Right atrium auricular region (tissue), 2 donors: ENCODE data around the gene CLASP2. TPM values are rescaled to one million over a fixed set of nuclear protein-coding genes. Genes with fewer than 3 reads are reported as not detected.

ENCODE experiments used
- DNase-seq: peaks from one replicate; pipeline ENCODE4 v3.0.0-alpha.2; 2019; ENCODE audit warnings: low spot score
- H3K27ac ChIP-seq, 2 donors: fragments of 200-600 bp; sonication (generic); 1 replicate in 1 of 2; 2 replicates in 1 of 2; pipeline ENCODE4 v1.5.1; 2016 to 2019
- H3K27me3 ChIP-seq, 2 donors: fragments of 200-600 bp; sonication (generic); one replicate each; pipeline versions ENCODE4 v1.5.1 to v1.6.0; 2017 to 2019
- H3K36me3 ChIP-seq: fragments of 200-600 bp; sonication (generic); one replicate; pipeline ENCODE4 v1.5.1; 2016
- H3K4me1 ChIP-seq, 2 donors: fragments of 200-600 bp; sonication (generic); one replicate each; pipeline versions ENCODE4 v1.5.1 to v1.6.0; 2017 to 2019
- H3K4me3 ChIP-seq, 2 donors: fragments of 200-600 bp; sonication (generic); 1 replicate in 1 of 2; 2 replicates in 1 of 2; pipeline ENCODE4 v1.5.1; 2017 to 2019; ENCODE audit warnings: mild to moderate bottlenecking in 1 of 2, moderate library complexity in 1 of 2
- H3K9me3 ChIP-seq, 2 donors: fragments of 200-600 bp; sonication (generic); one replicate each; pipeline ENCODE4 v1.5.1; 2019
- CTCF ChIP-seq, 2 donors: fragments of 200-600 bp; sonication (generic); IDR thresholded peaks; one replicate each; pipeline ENCODE4 v1.5.1; 2019; ENCODE audit warnings: antibody characterized with exemption in 2 of 2
- total RNA-seq, 2 donors: library from RNA; depleted of rRNA; stranded (reverse); fragments of >200 nt; gene quantifications; one replicate each; pipeline ENCODE4 v1.1.0, GENCODE V29; 2016

The CLASP2 gene
- total RNA-seq, 2 donors from 2014 or later = 32.3 to 71.8 TPM

GRCh38 chr3:33602829-33603228, 115.2 kb downstream of the CLASP2 start:
- DNase-seq = no peak
- no peak for TF ChIP-seq CTCF (IDR thresholded peaks at IDR 0.05)
- Histone ChIP-seq H3K27ac (no peak overlapping the region), H3K27me3 (no peaks in the 10 kb centered on the region), H3K4me3 (no peak overlapping the region), H3K36me3 (peaks cover 53% of the 10 kb centered on the region), H3K4me1 (no peaks in the 10 kb centered on the region), H3K9me3 (no peaks in the 10 kb centered on the region)

GRCh38 chr3:33597257-33597689, 120.8 kb downstream of the CLASP2 start:
- no peak overlapping the region for H3K27ac ChIP-seq
- no peak for DNase-seq
- H3K36me3 ChIP-seq = peaks cover 14% of the 10 kb centered on the region
- no peak overlapping the region for H3K4me3 ChIP-seq
- peaks cover 0 to 5% of the 10 kb centered on the region in 2 donors for H3K4me1 ChIP-seq
- no peaks in the 10 kb centered on the region for H3K9me3 ChIP-seq
- H3K27me3 ChIP-seq = no peaks in the 10 kb centered on the region
- no peak for TF ChIP-seq CTCF (IDR thresholded peaks at IDR 0.05)

GRCh38 chr3:33592999-33593398, 125.1 kb downstream of the CLASP2 start:
- peaks cover 12% of the 10 kb centered on the region for H3K36me3 ChIP-seq
- no peaks in the 10 kb centered on the region for H3K9me3 ChIP-seq
- TF ChIP-seq CTCF (IDR thresholded peaks at IDR 0.05) = no peak
- no peak overlapping the region for H3K4me3 ChIP-seq
- H3K27me3 ChIP-seq = no peaks in the 10 kb centered on the region
- DNase-seq = no peak
- no peak overlapping the region for H3K27ac ChIP-seq
- peaks cover 0 to 5% of the 10 kb centered on the region in 2 donors for H3K4me1 ChIP-seq

- Histone ChIP-seq H3K27ac (no peak overlapping the region), H3K27me3 (no peaks in the 10 kb centered on the region), H3K36me3 (peaks cover 12% of the 10 kb centered on the region), H3K4me3 (no peak overlapping the region), H3K9me3 (no peaks in the 10 kb centered on the region), H3K4me1 (no peaks in the 10 kb centered on the region)
- DNase-seq = no peak
- TF ChIP-seq CTCF (IDR thresholded peaks at IDR 0.05) = no peak
Observed at GRCh38 chr3:33590541-33590940, 127.5 kb downstream of the CLASP2 start.

- no peak for TF ChIP-seq CTCF (IDR thresholded peaks at IDR 0.05)
- Histone ChIP-seq H3K36me3 (peaks cover 14% of the 10 kb centered on the region), H3K4me3 (no peak overlapping the region), H3K27ac (no peak overlapping the region), H3K4me1 (no peaks in the 10 kb centered on the region), H3K27me3 (no peaks in the 10 kb centered on the region), H3K9me3 (no peaks in the 10 kb centered on the region)
- DNase-seq = no peak
Observed at GRCh38 chr3:33586402-33586801, 131.7 kb downstream of the CLASP2 start.

GRCh38 chr3:33582234-33582633, 135.8 kb downstream of the CLASP2 start:
- H3K9me3 ChIP-seq = no peaks in the 10 kb centered on the region
- no peaks in the 10 kb centered on the region for H3K27me3 ChIP-seq
- peaks cover 21% of the 10 kb centered on the region for H3K36me3 ChIP-seq
- H3K4me3 ChIP-seq = no peak overlapping the region
- H3K27ac ChIP-seq = no peak overlapping the region
- no peak for DNase-seq
- H3K4me1 ChIP-seq = no peaks in the 10 kb centered on the region
- no peak for TF ChIP-seq CTCF (IDR thresholded peaks at IDR 0.05)
